DOHH2 (cell line): ENCODE results near the gene MAP3K4.

ENCODE experiments used
- EZH2phosphoT487 ChIP-seq: fragments of 200-600 bp; sonication (generic); IDR thresholded peaks from 2 replicates; pipeline ENCODE4 v1.6.1; 2017; ENCODE audit warnings: borderline replicate concordance, mild to moderate bottlenecking, antibody characterized with exemption, low read length, moderate library complexity, mixed read lengths
- TF ChIP-seq, protein P1 (sequence below): fragments of 200-600 bp; sonication (generic); IDR thresholded peaks from one replicate; pipeline ENCODE4 v1.5.1; 2014; ENCODE audit warnings: antibody characterized with exemption, mild to moderate bottlenecking, low read depth, low read length; ENCODE audit not compliant: poor library complexity, severe bottlenecking

DNA sequence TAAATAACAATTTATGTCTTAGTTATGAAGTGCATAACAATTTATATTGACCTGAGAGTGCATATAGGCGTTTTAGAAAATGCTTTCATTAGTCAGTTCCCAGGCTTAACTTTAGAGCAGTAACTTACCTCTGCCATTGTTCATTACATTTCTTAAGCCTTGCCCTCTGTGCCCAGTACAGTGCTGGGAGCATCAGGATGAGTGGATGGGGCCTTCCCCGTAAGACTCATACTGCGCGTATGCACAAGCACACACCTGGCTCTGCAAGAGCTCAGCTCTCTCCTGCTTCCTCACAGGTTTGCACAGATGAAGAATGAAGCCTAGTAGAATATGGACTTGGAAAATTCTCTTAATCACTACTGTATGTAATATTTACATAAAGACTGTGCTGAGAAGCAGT, 125.0 kb downstream of the MAP3K4 start:
- TF ChIP-seq, protein P1, sequence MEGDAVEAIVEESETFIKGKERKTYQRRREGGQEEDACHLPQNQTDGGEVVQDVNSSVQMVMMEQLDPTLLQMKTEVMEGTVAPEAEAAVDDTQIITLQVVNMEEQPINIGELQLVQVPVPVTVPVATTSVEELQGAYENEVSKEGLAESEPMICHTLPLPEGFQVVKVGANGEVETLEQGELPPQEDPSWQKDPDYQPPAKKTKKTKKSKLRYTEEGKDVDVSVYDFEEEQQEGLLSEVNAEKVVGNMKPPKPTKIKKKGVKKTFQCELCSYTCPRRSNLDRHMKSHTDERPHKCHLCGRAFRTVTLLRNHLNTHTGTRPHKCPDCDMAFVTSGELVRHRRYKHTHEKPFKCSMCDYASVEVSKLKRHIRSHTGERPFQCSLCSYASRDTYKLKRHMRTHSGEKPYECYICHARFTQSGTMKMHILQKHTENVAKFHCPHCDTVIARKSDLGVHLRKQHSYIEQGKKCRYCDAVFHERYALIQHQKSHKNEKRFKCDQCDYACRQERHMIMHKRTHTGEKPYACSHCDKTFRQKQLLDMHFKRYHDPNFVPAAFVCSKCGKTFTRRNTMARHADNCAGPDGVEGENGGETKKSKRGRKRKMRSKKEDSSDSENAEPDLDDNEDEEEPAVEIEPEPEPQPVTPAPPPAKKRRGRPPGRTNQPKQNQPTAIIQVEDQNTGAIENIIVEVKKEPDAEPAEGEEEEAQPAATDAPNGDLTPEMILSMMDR = no peak
- TF ChIP-seq EZH2phosphoT487 = no peak
